ENCODE data around the gene NCBP2L.

- TF ChIP-seq CTCF (IDR thresholded peaks at IDR 0.05) (no peak), ZFX (IDR thresholded peaks at IDR 0.05; ENCODE audit: borderline replicate concordance) (no peak)
These were observed 3.6 kb upstream of the NCBP2L start for GRCh38 chrX:107773906-107774435.

Data from 22Rv1 (cell line).